OCI-LY3 (cell line): ENCODE data around the gene ADA.

Experiments
- CTCF ChIP-seq: fragments of 200-600, 300-600 bp; sonication (generic); IDR thresholded peaks from 2 replicates; pipeline ENCODE4 v1.5.1; 2014; ENCODE audit warnings: antibody characterized with exemption, low read length, low read depth
- EZH2phosphoT487 ChIP-seq: fragments of 200-600 bp; shearing (Covaris generic); IDR thresholded peaks from 2 replicates; pipeline ENCODE4 v1.6.1; 2018; ENCODE audit warnings: antibody characterized with exemption, mixed run types, low read depth

DNA sequence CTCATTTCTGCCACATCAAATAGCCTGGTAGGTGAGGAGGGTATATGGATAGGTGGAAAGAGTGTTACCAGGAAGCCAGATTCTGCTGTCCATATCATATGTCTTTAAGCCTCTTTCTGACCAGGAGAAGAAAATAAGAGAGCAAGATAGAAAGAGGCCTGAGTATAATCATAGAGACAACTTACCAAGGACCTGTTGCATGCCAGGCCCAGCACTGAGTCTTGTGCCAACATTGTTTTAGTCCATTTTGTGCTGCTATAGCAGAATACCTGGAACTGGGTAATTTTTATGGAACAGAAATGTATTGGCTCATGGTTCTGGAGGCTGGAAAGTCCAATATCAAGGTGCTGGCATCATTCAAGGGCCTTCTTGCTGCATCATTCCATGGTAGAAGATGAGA lies 7.3 kb upstream of the ADA start:
- TF ChIP-seq CTCF (no peak), EZH2phosphoT487 (no peak)
